GM18511 (cell line): Measurements from ENCODE around the gene ZBED2.
"Not testable (repeated sequence)": the region's sequence is repeated elsewhere in the genome, so short reads cannot be mapped to it uniquely, and the experiment has no call there.

Experiments
- ATAC-seq: cut with Tn5 transposase; IDR thresholded peaks from one replicate; pipeline ENCODE4 v1.9.1; 2021; ENCODE audit warnings: mild to moderate bottlenecking, moderate library complexity; ENCODE audit not compliant: unreplicated experiment

ZBED2 gene

DNA sequence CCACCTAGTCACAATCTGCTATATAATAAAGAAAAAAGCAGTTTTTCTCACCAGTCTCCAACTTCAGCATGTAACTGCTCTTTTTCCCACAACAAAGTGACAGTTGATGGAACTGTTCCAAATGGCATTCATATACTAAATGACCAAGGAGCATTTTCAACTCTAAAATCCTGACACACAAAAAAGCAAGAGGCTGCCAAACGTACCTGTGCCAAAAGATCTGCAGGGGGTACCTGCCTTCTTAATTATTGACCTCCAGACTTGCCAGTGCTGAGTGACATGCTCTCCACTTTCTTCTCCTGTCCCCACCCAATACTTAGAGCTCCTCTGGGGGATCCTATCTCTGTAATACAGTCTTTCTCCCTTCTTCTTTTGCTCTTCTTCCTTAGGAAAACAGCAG, 18.0 kb downstream of the ZBED2 start:
- no peak for ATAC-seq

DNA sequence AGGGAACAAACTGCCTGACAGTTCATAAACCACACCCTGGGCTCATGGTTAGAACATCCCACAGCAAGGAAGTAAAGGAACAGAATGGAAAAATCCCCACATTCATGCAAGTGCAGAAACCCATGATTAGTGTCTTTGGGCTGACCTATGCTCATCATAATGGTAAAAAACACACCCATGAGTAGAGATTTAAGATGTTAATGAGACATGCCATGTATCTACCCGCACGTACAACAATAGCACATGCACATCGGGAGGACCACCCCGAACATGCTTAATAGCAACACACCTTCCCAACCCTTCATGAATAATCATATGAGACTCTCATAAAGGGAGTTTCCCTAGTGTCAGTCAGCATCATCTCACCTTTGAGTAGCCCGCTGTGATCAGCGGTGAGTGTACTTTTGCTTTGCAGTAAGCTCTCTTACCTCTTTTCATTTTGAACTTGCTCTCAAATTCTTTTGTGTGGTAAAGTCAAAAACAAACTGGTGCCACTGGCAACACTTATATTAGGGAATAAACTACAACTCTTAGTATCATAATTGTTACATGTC, 23.2 kb downstream of the ZBED2 start:
- ATAC-seq, result no peak

DNA sequence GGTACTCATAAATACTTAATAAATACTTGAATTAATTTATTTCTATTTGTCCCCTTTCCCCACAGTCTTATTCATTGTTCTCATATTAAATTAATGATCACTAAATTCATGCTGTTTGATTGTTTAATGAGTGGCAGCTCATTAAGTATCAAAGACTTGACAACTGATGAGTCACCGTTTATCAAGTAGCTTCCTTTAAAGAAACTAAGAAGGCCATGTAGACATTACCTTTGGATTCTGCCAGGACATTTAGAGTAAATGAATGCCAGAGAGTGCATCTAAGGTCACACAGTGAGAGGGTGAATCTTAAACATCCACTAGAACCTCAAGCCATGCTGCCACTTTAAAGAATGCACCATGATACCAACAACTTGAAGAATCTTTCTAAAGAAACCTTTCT, 23.9 kb downstream of the ZBED2 start:
- ATAC-seq, result no peak

DNA sequence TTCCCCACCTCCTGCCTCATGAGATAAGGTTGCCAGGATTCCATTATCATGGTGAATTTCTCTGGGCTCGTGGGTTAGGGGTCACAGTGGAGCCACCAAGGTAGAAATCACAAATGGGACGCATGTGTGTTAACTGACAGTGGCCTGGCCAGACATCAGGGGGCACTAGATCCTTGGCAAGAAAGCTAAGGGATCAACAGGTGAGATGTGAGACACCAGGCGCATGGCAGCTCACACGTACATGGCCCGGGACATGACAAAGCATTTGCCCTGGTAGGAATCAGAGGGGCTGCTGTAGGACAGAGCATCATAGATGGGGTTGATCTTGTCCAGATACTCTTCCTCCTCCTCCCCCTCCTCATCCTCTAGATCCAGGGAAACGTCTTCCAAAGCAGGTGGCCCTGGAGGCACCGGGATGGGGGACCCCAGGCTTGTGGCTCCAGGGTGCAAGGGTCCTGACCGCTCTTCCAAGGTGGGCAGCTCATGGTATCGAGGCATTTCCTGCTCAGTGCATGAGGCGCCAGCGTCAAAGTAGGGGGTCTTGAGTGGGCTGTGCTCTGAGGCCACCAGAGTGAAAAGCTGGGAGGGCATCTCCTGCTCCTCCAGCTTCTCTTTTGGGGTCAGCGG, 24.6 kb downstream of the ZBED2 start:
- no peak for ATAC-seq

DNA sequence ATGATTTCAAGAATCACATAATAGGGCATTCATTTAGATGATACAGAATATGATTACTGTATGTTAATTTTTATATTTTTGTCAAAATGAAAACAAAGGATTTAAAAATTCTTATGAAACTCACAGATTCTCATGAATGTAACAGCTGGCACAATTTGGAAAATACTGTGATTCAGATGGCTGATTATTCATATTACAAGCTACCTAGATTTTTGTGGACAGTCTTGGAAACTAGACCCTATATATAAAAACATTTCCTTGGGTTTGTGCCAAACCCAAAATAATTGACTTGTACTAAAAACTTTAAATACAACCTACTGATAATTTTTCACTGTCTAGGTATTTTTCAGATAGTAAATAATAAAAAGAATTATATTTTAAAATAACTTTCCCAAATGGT, 26.2 kb downstream of the ZBED2 start:
- no peak for ATAC-seq

DNA sequence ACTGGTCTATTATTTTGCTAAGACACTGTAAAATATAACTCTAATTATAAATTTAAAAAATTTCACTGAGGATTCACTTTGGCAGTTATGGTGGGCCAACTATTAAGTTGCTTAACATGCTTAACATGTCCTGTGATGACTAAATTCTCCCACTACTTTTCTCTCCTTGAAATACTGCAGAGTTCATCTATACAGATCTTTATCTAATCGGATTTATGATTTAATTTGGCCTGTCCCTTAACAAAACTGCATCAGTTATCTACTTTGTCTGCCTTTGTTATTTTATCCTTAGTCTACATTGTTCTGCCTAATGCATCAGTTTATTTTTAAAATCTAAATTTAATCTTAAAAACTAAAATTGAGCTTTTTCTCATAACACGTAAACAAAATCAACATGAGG, 26.8 kb downstream of the ZBED2 start:
- no peak for ATAC-seq

DNA sequence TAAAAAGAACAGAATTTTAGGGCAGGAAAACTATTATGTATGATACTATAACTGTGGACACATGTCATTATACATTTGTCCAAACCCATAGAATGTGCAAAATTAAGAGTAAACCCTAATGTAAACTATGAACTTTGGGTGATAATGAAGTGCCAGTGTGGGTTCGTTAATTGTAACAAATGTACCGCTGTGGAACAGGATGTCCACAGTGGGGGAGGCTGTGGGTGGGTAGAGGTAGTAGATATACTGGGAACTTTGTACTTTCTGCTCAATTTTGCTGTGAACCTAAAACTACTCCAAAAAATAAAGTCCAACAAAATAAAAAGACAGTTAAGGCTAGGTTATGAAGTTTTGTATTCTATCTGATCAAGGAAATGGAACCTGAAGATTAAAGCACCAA, 28.3 kb downstream of the ZBED2 start:
- no peak for ATAC-seq

DNA sequence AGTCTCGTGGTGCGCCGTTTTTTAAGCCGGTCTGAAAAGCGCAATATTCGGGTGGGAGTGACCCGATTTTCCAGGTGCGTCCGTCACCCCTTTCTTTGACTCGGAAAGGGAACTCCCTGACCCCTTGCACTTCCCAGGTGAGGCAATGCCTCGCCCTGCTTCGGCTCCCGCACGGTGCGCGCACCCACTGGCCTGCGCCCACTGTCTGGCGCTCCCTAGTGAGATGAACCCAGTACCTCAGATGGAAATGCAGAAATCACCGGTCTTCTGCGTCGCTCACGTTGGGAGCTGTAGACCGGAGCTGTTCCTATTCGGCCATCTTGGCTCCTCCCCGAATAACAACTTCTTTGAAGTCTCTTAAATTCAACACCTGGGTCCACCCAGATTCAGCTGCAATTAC, 33.2 kb downstream of the ZBED2 start:
- not testable (repeated sequence) for ATAC-seq

DNA sequence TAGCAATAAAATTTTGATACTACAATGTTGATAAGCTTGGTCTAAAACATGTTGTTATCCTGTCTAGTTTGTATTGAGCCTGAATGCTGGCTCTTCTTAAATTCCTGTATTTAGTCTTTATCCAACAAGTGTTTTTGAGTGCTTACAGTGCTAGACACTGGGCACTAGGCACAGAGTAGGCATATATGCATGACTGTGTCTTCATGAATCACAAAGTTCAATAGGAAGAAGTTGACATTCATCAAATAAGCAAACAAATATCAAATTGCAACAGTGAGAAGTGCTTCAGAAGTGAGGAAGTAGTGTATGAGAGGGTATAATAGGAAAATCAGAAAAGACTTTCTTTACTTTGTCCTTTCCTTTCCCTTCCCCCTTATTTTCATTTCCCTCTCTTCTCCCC, 46.4 kb downstream of the ZBED2 start:
- no peak for ATAC-seq

DNA sequence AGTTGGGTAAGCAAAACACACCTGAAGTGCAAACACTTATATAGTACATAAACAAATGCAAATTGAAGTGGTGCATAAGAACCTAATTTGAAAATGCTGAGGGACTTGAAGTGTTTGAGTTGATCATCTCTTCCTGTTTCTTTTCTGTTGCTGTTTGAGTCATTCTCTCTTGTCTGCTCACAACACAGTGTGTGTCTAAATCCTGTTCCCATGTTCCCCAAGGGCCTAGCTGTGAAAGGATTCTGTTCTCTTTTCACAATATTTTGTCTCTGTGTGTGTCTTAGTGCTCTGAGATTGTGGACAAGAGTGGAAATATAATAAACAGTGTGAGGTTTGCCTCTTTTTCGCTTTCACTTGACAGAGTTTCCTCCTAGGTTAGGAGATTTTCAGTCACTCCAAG, 47.1 kb downstream of the ZBED2 start:
- peak; percentile 70 for ATAC-seq

DNA sequence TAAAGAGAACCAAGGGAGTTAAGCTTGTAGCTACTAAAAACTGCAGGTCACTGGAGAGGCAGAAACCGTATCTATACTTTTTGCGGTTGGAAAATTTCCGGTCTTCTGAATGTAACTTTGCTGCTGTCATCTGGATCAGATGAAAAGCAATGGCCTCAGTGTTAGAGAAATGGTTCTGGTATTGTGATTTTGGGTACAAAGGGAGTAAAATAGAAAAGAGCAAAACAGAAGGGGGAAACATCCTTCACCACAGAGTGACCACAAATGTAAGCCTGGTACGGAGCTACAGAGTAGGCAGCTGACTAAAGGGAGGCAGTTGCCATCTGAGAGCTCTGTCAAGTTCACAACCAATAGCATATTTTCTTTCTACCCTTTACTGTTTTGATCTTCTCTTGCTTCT, 47.5 kb downstream of the ZBED2 start:
- ATAC-seq, result peak; percentile 90

DNA sequence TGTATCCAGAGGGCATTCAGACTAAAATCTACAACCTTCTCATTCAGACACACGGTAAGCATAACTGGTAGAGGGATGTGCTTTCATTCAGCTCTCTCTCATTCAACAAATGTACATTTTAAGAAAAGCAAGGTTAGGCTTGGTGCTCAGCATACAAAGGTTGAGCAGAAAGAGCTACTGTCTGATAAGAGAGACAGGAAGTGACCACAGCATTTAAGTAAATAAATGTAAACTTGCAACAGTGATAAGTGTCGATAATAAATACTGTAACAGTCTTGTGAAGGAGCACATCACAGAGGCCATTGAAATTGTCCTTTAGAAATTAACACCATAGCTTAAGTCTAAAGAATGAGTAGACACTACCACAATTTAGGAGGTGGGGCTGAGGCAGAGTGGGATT, 49.8 kb downstream of the ZBED2 start:
- no peak for ATAC-seq
